ENCODE data around the gene OLFML1.

- TF ChIP-seq CTCF (conservative IDR thresholded peaks at IDR 0.05; ENCODE audit: low read length) (no peak), EZH2phosphoT487 (IDR thresholded peaks at IDR 0.05; ENCODE audit: borderline replicate concordance, low read depth, low read length) (no peak)
Observed at GRCh38 chr11:7484131-7484530, 1.2 kb upstream of the OLFML1 start.
